HepG2 (cell line): ENCODE data around the gene ARL16. TPM values are rescaled to one million over a fixed set of nuclear protein-coding genes. Genes with fewer than 3 reads are reported as not detected.
A peak's percentile ranks its signal among the peaks of the same experiment; 100 is the strongest.

ENCODE experiments used
- AHR ChIP-seq: IDR thresholded peaks from 2 replicates; pipeline ENCODE4 v1.6.1; 2018; ENCODE audit warnings: missing genetic modification reagents, missing compliant biosample characterization
- HOXA3 ChIP-seq: sonication (generic); formaldehyde crosslinking; IDR thresholded peaks from 2 replicates; pipeline ENCODE4 v1.5.0; 2020; ENCODE audit warnings: missing genetic modification reagents
- IRX3 ChIP-seq: sonication (generic); formaldehyde crosslinking; IDR thresholded peaks from 2 replicates; pipeline ENCODE4 v1.8.1; 2023; ENCODE audit warnings: mild to moderate bottlenecking, low read depth, missing genetic modification reagents, borderline replicate concordance
- LBX2 ChIP-seq: sonication (generic); formaldehyde crosslinking; IDR thresholded peaks from 2 replicates; pipeline ENCODE4 v1.5.0; 2020; ENCODE audit warnings: missing genetic modification reagents, mild to moderate bottlenecking, borderline replicate concordance
- MLLT10 ChIP-seq: sonication (generic); formaldehyde crosslinking; IDR thresholded peaks from 2 replicates; pipeline ENCODE4 v1.4.0; 2020; ENCODE audit warnings: missing genetic modification reagents
- MTA1 ChIP-seq: sonication (generic); formaldehyde crosslinking; IDR thresholded peaks from 2 replicates; pipeline ENCODE4 v1.4.0; 2020; ENCODE audit warnings: missing genetic modification reagents, mild to moderate bottlenecking, borderline replicate concordance
- MTF1 ChIP-seq: sonication (generic); formaldehyde crosslinking; IDR thresholded peaks from 2 replicates; pipeline ENCODE4 v1.5.0; 2020; ENCODE audit warnings: missing genetic modification reagents
- REST ChIP-seq, 2 experiments: IDR thresholded peaks; 2 replicates each; pipeline ENCODE4 v1.6.1; 2011 to 2012; ENCODE audit warnings: low read length in 2 of 2, borderline replicate concordance in 1 of 2, low read depth in 1 of 2, mild to moderate bottlenecking in 1 of 2, moderate library complexity in 1 of 2
- RFX5 ChIP-seq: IDR thresholded peaks from 2 replicates; pipeline ENCODE4 v1.6.1; 2011; ENCODE audit warnings: low read depth, low read length, improper control_type of control experiment
- SNAPC2 ChIP-seq: sonication (generic); formaldehyde crosslinking; IDR thresholded peaks from 2 replicates; pipeline ENCODE4 v1.8.1; 2022; ENCODE audit warnings: mild to moderate bottlenecking, missing genetic modification reagents
- TBL1XR1 ChIP-seq: fragments of 150-350 bp; IDR thresholded peaks from 2 replicates; pipeline ENCODE4 v1.6.1; 2014; ENCODE audit warnings: borderline replicate concordance, low read length; ENCODE audit not compliant: partially characterized antibody
- ZNF10 ChIP-seq: sonication (generic); formaldehyde crosslinking; IDR thresholded peaks from 2 replicates; pipeline ENCODE4 v1.4.0; 2020; ENCODE audit warnings: mild to moderate bottlenecking, low read depth, missing genetic modification reagents, borderline replicate concordance
- ZNF24 ChIP-seq: fragments of 450-650 bp; IDR thresholded peaks from 2 replicates; pipeline ENCODE4 v1.6.1; 2017; ENCODE audit warnings: antibody characterized with exemption, mild to moderate bottlenecking
- ZNF30 ChIP-seq: sonication (generic); formaldehyde crosslinking; IDR thresholded peaks from 2 replicates; pipeline ENCODE4 v1.5.0; 2020; ENCODE audit warnings: mild to moderate bottlenecking, missing genetic modification reagents
- ZNF550 ChIP-seq: sonication (generic); formaldehyde crosslinking; IDR thresholded peaks from 2 replicates; pipeline ENCODE4 v1.4.0; 2020; ENCODE audit warnings: mild to moderate bottlenecking, missing genetic modification reagents, borderline replicate concordance
- ZNF576 ChIP-seq: sonication (generic); formaldehyde crosslinking; IDR thresholded peaks from 2 replicates; pipeline ENCODE4 v1.4.0; 2020; ENCODE audit warnings: mild to moderate bottlenecking, missing genetic modification reagents
- ZNF639 ChIP-seq: conservative IDR thresholded peaks from 2 replicates; pipeline ENCODE4 v1.6.1; 2018; ENCODE audit warnings: missing genetic modification reagents
- ZNF709 ChIP-seq: sonication (generic); formaldehyde crosslinking; IDR thresholded peaks from 2 replicates; pipeline ENCODE4 v1.5.0; 2020; ENCODE audit warnings: mild to moderate bottlenecking, missing genetic modification reagents
- ZNF713 ChIP-seq: sonication (generic); formaldehyde crosslinking; IDR thresholded peaks from 2 replicates; pipeline ENCODE4 v1.4.0; 2020; ENCODE audit warnings: mild to moderate bottlenecking, missing genetic modification reagents
- ZSCAN9 ChIP-seq: IDR thresholded peaks from 2 replicates; pipeline ENCODE4 v1.6.1; 2016; ENCODE audit warnings: borderline replicate concordance
- ZXDC ChIP-seq: sonication (generic); formaldehyde crosslinking; IDR thresholded peaks from 2 replicates; pipeline ENCODE4 v1.5.0; 2020; ENCODE audit warnings: mild to moderate bottlenecking, missing genetic modification reagents
- polyA plus RNA-seq, 8 experiments: library from polyadenylated mRNA; depleted of rRNA in 3 of 8; stranded (reverse) in 7 of 8; unstranded in 1 of 8; fragments of >200 nt; fragmentation: Illumina TruSeq in 4 of 8; extraction: Trizol in 4 of 8; gene quantifications; 2 replicates each; pipeline versions ENCODE4 v1.2.1 to v1.2.3, GENCODE V29; 2011 to 2016; ENCODE audit warnings: low read depth in 4 of 8, missing spikeins in 1 of 8, mixed read lengths in 1 of 8; ENCODE audit not compliant: insufficient read depth in 1 of 8
- total RNA-seq, 5 experiments: library from RNA; depleted of rRNA; stranded (reverse); fragments of >200 nt; fragmentation: Illumina TruSeq; extraction: Trizol; gene quantifications; 2 replicates each; pipeline ENCODE4 v1.2.3, GENCODE V29; 2016; ENCODE audit warnings: low read depth in 1 of 5

ARL16 gene
- total and polyA plus RNA-seq, 2 of the 13 experiments (the other 11 are each of a cell fraction or from before 2014, with no cell fraction given), result 20.8 to 30.8 TPM

GRCh38 chr17:81727324-81728031, 43.9 kb upstream of the ARL16 start (continued):
- TF ChIP-seq LBX2 (CRISPR knock-in tag) (peak; percentile 99), MTF1 (CRISPR knock-in tag) (peak; percentile 93), RFX5 (no peak), MTA1 (CRISPR knock-in tag) (peak; percentile 96), ZXDC (CRISPR knock-in tag) (peak; percentile 98), ZNF10 (no peak), MLLT10 (CRISPR knock-in tag) (no peak), ZNF576 (peak; percentile 87; the same call in 1 of the 2 replicates), ZNF713 (CRISPR knock-in tag) (no peak), ZSCAN9 (peak; percentile 99), TBL1XR1 (no peak), SNAPC2 (CRISPR knock-in tag) (no peak), ZNF639 (peak; percentile 94), ZNF550 (CRISPR knock-in tag) (0 out of 2 replicates have a peak, but pooled peaks have one; percentile 92), AHR (CRISPR knock-in tag) (peak; percentile 99), IRX3 (CRISPR knock-in tag) (0 out of 2 replicates have a peak, but pooled peaks have one; percentile 47), ZNF30 (CRISPR knock-in tag) (peak; percentile 99), HOXA3 (CRISPR knock-in tag) (peak; percentile 99), ZNF709 (CRISPR knock-in tag) (peak; percentile 93), ZNF24 (no peak), REST (IDR thresholded peaks at IDR 0.05; ENCODE audit: borderline replicate concordance in 1 of 2, low read depth in 1 of 2, low read length in 2 of 2) (peak in 1 of 2 experiments; percentile 49; a peak in 1 of 4 replicates)
